GOT3 (cell line): ENCODE results near the gene OXSR1.

Experiments
- DNase-seq: peaks from one replicate; lab custom pipeline; 2025; ENCODE audit warnings: mixed read lengths; lab: John Stamatoyannopoulos, UW

OXSR1 gene

GRCh38 chr3:38164952-38165721 lies at the start of gene OXSR1:
Gene OXSR1 (plus strand): TSS chr3:38165537. CDS start chr3:38165877, 340 bp downstream.
- peak; percentile 90 for DNase-seq

DNA sequence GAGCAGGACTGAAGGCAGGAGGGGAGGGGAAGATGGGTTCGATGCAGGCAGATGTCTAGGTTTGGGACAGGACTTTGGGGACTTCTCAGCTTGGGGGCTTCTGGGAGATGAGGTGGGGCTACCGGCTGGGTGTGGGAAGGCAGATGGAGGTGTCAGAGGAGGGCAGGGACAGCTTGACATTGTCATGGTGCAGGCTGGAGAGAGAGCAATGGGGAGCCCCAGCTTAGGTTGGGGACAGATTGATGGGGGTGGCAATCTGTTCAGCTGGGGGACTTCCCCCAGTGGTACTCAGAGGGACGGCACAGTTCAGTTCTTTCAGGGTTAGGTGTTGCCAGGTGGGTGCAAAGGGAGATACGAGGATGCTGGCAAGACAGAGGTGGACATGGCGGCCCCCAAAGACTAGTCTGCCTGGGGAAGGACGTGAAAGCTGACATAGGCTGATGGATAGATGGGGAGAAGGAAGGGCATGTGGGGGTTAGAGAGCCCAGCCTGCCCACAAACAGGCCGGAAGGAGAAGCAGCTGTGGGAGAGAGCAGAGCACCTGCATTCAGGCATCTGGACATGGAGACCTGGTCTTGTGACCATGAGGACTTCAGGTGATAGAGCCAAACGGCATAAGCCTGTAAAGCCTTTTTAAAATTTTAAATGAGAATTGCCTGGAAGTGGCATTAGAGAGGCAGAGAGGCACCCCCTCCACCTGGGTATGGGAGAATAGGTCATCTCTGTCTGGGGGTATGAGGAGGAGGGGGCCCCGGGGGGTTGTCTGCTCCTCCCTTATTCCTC lies 49.5 kb upstream of the OXSR1 start:
- DNase-seq, result no peak

DNA sequence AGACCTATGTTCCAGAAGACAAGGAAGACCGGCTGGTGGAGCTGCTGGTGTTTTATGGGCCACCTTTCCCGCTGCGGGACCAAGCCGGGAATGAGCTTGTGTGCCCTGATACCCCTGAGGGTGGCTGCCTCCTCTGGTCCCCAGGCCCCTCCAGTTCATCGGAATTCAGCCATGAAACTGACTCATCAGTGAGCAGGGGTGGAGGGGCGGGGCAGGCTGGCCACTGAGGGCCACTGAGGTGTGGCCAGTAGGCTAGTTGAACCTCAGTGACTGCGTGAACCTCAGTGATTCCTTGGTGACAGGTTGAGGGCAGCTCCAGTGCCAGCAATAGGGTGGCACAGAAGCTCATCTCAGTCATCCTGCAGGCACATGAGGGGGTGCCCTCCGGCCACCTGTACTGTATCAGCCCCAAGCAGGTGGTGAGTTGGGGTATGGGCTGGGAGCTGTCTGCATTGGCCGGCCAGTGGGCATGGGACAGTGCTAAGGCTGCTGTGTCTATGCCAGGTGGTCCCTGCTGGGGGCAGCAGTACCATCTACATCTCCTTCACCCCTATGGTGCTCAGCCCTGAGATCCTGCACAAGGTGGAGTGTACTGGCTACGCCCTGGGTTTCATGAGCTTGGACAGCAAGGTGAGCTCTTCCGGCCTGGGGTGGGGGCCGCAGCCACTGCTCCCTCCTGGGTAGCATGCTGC lies 48.7 kb upstream of the OXSR1 start:
- DNase-seq, result no peak

GRCh38 chr3:38117163-38117716 lies 48.1 kb upstream of the OXSR1 start:
- no peak for DNase-seq

- no peak for DNase-seq
Observed at GRCh38 chr3:38117748-38118420, 47.5 kb upstream of the OXSR1 start.

- DNase-seq, result no peak
Observed at GRCh38 chr3:38118421-38119247, 46.7 kb upstream of the OXSR1 start.

DNA sequence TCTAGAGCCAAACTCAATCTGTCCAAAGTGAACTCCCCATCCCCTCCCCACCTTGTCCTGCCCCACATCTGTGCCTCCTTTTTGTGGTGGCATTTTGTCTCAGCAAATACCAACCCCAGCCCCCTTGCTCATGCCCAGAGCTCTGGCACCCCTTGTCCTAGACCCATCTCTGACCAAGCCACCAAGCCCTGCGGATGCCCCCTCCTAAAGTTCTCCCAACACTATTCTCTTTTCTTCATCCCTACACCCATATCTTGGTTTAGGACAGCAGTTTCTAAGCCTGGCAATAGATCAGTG lies 46.1 kb upstream of the OXSR1 start:
- no peak for DNase-seq

- no peak for DNase-seq
Observed at GRCh38 chr3:38119821-38120692, 45.3 kb upstream of the OXSR1 start.

- DNase-seq, result no peak
Observed at GRCh38 chr3:38120693-38121450, 44.5 kb upstream of the OXSR1 start.

GRCh38 chr3:38121451-38121831 lies 43.9 kb upstream of the OXSR1 start:
- DNase-seq, result no peak

DNA sequence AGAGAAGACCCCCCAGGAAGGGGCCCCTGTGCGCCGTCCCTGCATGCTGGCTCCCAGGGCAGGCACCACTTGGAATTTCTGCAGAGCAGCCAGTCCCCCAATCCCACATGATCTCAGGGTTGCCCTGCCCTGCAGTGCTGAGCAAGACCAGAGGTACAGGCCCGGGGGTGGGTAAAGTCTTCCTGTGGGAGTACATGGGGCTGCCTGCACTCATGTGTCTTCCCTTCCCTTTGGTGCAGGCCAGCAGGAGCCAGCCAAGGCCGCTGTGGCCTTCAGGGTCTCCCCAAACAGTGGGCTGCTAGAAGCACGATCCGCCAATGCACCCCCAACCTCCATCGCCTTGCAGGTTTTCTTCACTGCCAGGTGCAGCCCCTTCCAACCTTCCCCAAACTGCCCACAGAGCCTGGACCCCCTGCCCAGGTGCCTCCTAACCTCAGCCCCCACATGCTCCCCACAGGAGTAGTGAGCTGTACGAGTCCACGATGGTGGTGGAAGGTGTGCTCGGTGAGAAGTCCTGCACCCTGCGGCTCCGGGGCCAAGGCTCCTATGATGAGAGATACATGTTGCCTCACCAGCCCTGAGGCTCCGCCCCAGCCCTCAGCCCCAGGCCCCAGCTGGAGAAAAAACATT lies 43.4 kb upstream of the OXSR1 start:
- no peak for DNase-seq

- no peak for DNase-seq
Observed at GRCh38 chr3:38122712-38123290, 42.5 kb upstream of the OXSR1 start.

DNA sequence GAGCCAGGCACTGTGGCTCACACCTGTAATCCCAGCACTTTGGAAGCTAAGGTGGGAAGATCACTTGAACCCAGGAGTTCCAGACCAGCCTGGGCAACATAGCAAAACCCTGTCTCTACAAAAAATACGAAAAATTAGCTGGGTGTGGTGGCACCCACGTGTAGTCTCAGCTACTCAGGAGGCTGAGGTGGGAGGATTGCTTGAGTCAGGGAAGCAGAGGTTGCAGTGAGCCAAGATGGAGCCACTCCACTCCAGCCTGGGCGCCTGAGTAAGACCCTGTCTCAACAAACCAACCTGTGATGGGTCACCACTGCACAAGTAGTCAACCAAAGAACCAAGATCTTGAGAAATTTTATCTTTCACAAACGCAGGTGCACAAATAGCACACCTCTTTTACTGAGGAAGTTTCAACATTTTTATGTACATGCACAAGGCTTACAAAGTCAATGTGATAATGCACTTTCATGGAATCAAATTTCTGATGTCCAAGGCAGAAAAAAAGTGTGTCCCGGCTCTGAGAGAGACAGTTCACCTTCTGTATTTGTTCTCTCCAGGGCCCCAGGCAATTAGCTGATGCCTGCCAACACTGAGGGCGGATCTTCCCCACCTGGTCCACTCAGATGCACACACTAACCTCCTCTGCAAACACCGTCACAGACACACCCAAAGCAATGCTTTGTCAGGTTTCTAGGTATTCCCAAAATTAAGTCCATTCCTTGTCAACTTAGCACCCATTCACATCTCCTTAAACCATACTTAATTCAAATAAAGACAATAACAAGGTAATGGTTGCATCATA lies 40.8 kb upstream of the OXSR1 start:
- DNase-seq, result no peak

DNA sequence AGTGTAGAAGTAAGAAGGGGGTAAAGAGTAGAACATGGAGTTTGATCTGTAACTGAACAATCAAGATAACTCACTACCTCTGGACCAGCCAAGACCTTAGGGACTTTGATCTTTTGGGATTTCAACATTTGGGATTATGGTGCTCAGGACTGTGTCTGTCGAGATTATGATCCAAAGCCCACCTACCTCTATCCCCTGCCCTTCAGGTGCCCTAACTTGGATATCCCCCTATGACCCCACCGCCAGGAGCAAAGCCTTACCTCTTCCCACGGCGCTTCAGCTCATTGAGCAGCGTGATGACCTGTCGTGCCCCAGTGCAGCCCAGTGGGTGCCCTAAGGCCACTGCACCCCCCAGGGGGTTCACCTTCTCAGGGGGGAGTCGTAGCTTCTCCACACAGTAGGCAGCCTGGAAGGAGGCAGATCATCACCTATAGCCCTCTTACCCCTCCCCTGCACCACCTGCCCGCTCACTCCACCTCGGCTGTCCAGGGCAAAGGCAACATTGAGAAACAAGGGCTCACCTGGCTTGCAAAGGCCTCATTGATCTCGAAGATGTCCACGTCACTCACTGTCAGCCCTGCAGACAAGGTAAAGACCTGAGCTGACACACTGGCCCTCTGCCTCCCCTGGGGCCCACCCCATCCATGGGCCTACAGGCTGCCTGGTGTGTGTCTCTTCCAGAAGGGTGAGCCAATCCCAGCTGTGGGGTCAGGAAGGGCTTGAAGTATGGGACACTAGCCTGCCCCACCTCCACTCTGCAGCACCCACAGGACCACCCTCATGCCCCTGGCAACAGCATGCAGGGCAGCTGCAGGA lies 39.8 kb upstream of the OXSR1 start:
- DNase-seq, result no peak

- DNase-seq, result no peak
Observed at GRCh38 chr3:38126121-38126892, 39.0 kb upstream of the OXSR1 start.
